ENCODE results near the gene DACH1. TPM values are rescaled to one million over a fixed set of nuclear protein-coding genes. Genes with fewer than 3 reads are reported as not detected.
A peak's percentile ranks its signal among the peaks of the same experiment; 100 is the strongest.

Gene DACH1
- total RNA-seq, 1 donor from 2014 or later, result 8.1 TPM

DNA sequence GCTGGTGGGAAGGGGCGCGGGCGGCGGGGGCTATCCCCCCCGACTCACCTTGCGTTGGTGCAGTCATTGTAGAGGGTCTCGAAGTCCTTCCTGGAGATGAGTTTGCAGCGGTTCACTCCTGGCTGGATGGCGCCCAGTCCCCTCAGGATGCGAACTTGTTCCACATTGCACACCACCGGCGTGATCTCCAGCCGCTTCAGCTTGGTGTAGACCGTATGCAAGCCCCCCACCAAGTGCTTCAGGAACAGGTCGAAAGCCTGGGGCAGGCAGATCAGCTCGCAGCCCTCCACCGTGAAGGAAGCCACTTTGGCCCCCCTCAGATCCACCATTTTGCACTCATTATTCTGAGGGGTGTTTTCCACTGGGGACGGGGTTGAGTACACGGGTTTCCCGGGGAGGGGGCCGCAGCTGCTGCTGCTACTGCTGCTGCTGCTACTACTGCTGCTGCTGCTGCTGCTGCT, 1.1 kb downstream of the DACH1 start:
- Histone ChIP-seq H3K9me3 (no peaks in the 10 kb centered on the region), H3K27ac (peak overlapping the region; percentile 85), H3K4me1 (peaks cover 19% of the 10 kb centered on the region), H3K4me3 (peak overlapping the region; percentile 78), H3K27me3 (ENCODE audit: low read depth) (peaks cover 15% of the 10 kb centered on the region), H3K36me3 (no peaks in the 10 kb centered on the region)
- intact Hi-C loops (cut with DNase I), result no loop called here
- DNase-seq (peak; percentile 45), ATAC-seq (peak in 1 of 2 donors; percentile 4)
- TF ChIP-seq, protein P1, sequence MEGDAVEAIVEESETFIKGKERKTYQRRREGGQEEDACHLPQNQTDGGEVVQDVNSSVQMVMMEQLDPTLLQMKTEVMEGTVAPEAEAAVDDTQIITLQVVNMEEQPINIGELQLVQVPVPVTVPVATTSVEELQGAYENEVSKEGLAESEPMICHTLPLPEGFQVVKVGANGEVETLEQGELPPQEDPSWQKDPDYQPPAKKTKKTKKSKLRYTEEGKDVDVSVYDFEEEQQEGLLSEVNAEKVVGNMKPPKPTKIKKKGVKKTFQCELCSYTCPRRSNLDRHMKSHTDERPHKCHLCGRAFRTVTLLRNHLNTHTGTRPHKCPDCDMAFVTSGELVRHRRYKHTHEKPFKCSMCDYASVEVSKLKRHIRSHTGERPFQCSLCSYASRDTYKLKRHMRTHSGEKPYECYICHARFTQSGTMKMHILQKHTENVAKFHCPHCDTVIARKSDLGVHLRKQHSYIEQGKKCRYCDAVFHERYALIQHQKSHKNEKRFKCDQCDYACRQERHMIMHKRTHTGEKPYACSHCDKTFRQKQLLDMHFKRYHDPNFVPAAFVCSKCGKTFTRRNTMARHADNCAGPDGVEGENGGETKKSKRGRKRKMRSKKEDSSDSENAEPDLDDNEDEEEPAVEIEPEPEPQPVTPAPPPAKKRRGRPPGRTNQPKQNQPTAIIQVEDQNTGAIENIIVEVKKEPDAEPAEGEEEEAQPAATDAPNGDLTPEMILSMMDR (IDR thresholded peaks at IDR 0.05), result no peak

DNA sequence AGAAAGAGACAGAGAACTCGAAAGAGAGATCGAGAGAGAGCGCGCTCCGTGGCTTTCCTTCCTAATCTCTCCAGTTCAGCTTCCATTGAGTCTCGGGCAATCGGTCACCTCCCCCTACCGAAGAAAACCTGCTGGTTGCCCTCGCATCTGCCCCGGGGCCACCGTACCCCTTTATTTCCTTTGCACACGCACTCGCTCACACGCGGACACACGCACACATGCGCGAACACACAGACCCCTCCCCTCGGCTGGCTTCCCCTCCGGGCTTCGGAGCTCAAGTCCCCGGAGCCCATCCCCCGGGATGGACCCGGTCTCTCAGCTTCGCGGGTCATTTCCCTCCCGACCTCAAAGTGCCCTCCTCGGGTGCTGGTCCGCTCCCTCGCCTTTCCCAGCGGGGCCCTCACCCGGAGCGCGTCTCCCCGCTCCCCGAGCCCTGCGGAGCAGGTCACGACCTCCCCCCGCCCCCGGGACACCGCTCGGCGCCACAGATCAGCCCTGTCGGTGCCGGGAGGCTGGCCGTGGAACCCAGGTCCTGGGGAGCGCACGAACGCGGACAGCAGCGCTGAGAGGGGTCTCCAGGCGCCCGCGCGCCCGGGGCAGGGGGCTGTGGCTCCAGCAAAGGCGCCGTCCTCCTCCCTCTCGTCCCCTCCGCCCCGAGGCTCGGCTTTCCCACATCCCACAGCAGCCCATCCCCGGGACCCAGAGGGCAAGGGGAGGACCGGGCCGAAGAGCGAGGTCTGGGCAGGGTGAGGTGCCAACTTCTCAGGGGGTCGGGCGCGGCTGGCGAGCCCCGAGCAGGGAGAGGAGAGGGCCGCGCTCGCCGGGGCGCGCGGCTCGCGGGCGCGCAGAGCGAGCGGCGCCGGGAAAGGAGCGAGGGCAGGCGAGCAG, 1.8 kb downstream of the DACH1 start:
- TF ChIP-seq, protein P1 (IDR thresholded peaks at IDR 0.05), result no peak
- Histone ChIP-seq H3K27me3 (ENCODE audit: low read depth) (peaks cover 15% of the 10 kb centered on the region), H3K9me3 (no peaks in the 10 kb centered on the region), H3K4me1 (peaks cover 19% of the 10 kb centered on the region), H3K36me3 (no peaks in the 10 kb centered on the region), H3K27ac (peak overlapping the region; percentile 85), H3K4me3 (peak overlapping the region; percentile 78)
- intact Hi-C loops (cut with DNase I), result no loop called here
- DNase-seq (peak; percentile 65), ATAC-seq (peak; percentile 46 to 48)

DNA sequence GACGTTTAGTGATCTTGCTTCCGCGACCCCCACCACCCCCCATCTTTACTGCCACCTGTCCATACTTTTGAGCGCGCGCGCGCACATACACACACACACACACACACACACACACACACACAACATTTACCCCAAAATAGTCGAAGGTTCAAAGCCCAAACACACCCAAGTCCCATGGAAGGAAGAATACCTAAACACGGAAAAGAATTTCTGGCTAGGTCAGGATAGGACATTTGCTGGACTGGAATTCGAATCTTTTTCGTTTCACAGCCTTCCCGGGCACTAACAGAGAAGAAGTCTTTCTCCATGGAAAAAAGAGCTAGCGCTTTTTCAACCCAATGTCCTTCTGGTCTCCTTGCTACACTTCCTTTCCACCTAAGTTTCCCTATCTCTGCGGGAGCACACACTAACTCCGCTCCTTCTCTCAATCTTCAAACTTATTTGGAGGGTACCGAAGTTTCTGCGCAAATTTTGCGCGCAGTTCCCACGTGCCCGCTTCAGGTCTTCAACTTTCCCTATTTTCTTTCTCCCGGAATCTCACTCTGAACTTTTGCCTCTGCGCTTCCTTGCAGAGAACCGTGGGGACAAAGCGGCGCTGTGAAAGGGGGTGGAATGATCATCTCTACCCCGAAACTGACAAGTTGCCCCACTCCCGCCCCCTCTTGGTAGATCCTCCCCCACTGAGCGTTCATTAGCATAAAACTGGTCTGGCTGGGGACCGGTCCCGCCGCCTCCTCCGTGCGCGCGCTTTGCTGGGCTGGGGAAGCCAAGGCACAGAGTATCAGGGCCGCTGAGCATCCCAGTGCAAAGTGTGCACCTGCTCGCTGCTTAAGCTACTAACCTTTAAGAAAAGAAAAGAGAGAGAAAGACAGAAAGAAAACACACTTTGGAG, 2.7 kb downstream of the DACH1 start:
- Histone ChIP-seq H3K4me3 (peak overlapping the region; percentile 78), H3K9me3 (no peaks in the 10 kb centered on the region), H3K27ac (peak overlapping the region; percentile 85), H3K36me3 (no peaks in the 10 kb centered on the region), H3K27me3 (ENCODE audit: low read depth) (peaks cover 15% of the 10 kb centered on the region), H3K4me1 (peaks cover 19% of the 10 kb centered on the region)
- ATAC-seq (peak; percentile 61 to 64), DNase-seq (peak; percentile 66)
- TF ChIP-seq, protein P1 (IDR thresholded peaks at IDR 0.05), result peak; percentile 7
- intact Hi-C loops (cut with DNase I), result no loop called here

DNA sequence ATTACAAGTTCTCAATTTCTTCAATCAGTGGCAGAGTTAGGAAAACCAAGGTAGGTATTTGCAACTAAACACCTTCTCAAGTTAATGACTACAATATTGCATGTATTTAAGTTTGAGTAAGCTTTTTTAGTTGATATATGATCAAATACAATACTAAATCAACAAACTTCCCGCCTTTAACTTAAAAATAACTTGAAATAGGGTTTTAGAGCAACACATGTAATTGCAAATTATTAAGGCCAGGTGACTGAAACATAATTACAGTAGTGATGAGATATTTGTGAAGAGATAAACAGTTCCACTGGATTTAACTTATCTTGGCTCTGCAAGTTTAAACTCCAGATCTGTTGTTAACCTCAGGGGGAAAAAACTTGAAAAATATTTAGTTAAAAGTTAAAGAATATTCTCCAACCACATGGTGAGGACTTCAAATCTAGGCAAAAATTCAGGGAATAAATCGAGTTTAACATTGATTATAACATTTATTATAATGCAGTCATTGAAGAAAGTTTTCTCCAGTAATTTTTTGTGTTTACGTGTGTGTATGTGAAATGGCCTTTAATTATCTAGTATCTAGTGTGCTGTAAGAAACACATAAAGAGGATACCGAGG, 3.6 kb downstream of the DACH1 start:
- Histone ChIP-seq H3K4me3 (peak overlapping the region; percentile 78), H3K36me3 (no peaks in the 10 kb centered on the region), H3K4me1 (peaks cover 17% of the 10 kb centered on the region), H3K27ac (peak overlapping the region; percentile 5), H3K27me3 (ENCODE audit: low read depth) (peaks cover 15% of the 10 kb centered on the region), H3K9me3 (no peaks in the 10 kb centered on the region)
- ATAC-seq, result no peak
- intact Hi-C loops (cut with DNase I), result no loop called here
- no peak for DNase-seq
- TF ChIP-seq, protein P1 (IDR thresholded peaks at IDR 0.05), result no peak

- peak overlapping the region; percentile 78 for H3K4me3 ChIP-seq
- TF ChIP-seq, protein P1 (IDR thresholded peaks at IDR 0.05), result no peak
Measured at GRCh38 chr13:71862459-71862943, 4.5 kb downstream of the DACH1 start.

More at GRCh38 chr13:71862459-71862943, 4.5 kb downstream of the DACH1 start:
- no peaks in the 10 kb centered on the region for H3K9me3 ChIP-seq
- intact Hi-C loops (cut with DNase I), result no loop called here
- H3K4me1 ChIP-seq, result peaks cover 9% of the 10 kb centered on the region
- ATAC-seq (no peak), DNase-seq (no peak)
- no peaks in the 10 kb centered on the region for H3K36me3 ChIP-seq
- H3K27me3 ChIP-seq (ENCODE audit: low read depth), result peaks cover 15% of the 10 kb centered on the region
- no peak overlapping the region for H3K27ac ChIP-seq
